IMR-90 (cell line): ENCODE data around the gene COL3A1. TPM values are rescaled to one million over a fixed set of nuclear protein-coding genes. Genes with fewer than 3 reads are reported as not detected.

Experiments
- ATAC-seq: fragments of 200-7000 bp; cut with Tn5 transposase; 2 replicates; pipeline ENCODE4 v1.9.1; 2020; ENCODE audit warnings: low read depth, mild to moderate bottlenecking, moderate library complexity
- BruUV-seq: library from RNA; stranded (reverse); fragments of 400-500 nt; replicated peaks from 2 replicates; lab custom pipeline; 2021; lab: Mats Ljungman, UMichigan
- CTCF ChIA-PET: fragments of 300-600 bp; formaldehyde crosslinking; extraction: SDS; loops from one replicate; lab custom pipeline; 2021; ENCODE audit warnings: antibody characterized with exemption; lab: Yijun Ruan, JAX
- POLR2A ChIA-PET: fragments of 300-600 bp; sonication (Branson Sonifier 250); formaldehyde crosslinking; loops from one replicate; lab custom pipeline; 2022; ENCODE audit warnings: antibody characterized with exemption; ENCODE audit not compliant: unreplicated experiment; lab: Charles Lee
- DNase-seq: peaks from one replicate; pipeline ENCODE4 v3.0.0; 2013
- H2AFZ ChIP-seq: replicated peaks from 2 replicates; pipeline ENCODE3; 2013; ENCODE audit warnings: low read length, mild to moderate bottlenecking; ENCODE audit not compliant: poor library complexity
- H2AK5ac ChIP-seq: 2 replicates; pipeline ENCODE4 v1.6.1; 2013; ENCODE audit warnings: low read depth, low read length, inconsistent platforms
- H2AK9ac ChIP-seq: replicated peaks from 2 replicates; pipeline ENCODE3; 2013; ENCODE audit warnings: mild to moderate bottlenecking, low read depth, low read length, moderate library complexity; ENCODE audit not compliant: poor library complexity
- H2BK120ac ChIP-seq: 2 replicates; pipeline ENCODE4 v1.6.1; 2013; ENCODE audit warnings: low read depth, low read length, inconsistent platforms
- H2BK15ac ChIP-seq: 3 replicates; pipeline ENCODE4 v1.6.1; 2013; ENCODE audit warnings: low read depth, low read length, inconsistent platforms
- H2BK20ac ChIP-seq: 2 replicates; pipeline ENCODE4 v1.6.1; 2013; ENCODE audit warnings: low read depth, mild to moderate bottlenecking, inconsistent platforms, low read length, moderate library complexity
- H2BK5ac ChIP-seq: 2 replicates; pipeline ENCODE4 v1.6.1; 2013; ENCODE audit warnings: mild to moderate bottlenecking, low read depth, low read length, inconsistent platforms; ENCODE audit not compliant: poor library complexity, severe bottlenecking
- H3K14ac ChIP-seq: replicated peaks from 2 replicates; pipeline ENCODE4 v1.6.1; 2013; ENCODE audit warnings: low read depth, low read length, inconsistent platforms
- H3K18ac ChIP-seq: 2 replicates; pipeline ENCODE4 v1.6.1; 2013; ENCODE audit warnings: low read depth, low read length, control low read depth
- H3K23ac ChIP-seq: 2 replicates; pipeline ENCODE4 v1.6.1; 2013; ENCODE audit warnings: low read depth, low read length, inconsistent platforms
- H3K27ac ChIP-seq: 2 replicates; pipeline ENCODE4 v1.5.1; 2013; ENCODE audit warnings: mild to moderate bottlenecking, control low read depth, low read length; ENCODE audit not compliant: insufficient read depth
- H3K27me3 ChIP-seq: 2 replicates; pipeline ENCODE4 v1.6.1; 2013; ENCODE audit warnings: low read length; ENCODE audit not compliant: control insufficient read depth, insufficient read depth
- H3K36me3 ChIP-seq: 2 replicates; pipeline ENCODE4 v1.6.1; 2013; ENCODE audit warnings: low read length, mixed read lengths; ENCODE audit not compliant: control insufficient read depth, insufficient read depth
- H3K4ac ChIP-seq: 2 replicates; pipeline ENCODE4 v1.6.1; 2013; ENCODE audit warnings: low read depth, low read length, inconsistent platforms
- H3K4me1 ChIP-seq: 2 replicates; pipeline ENCODE4 v1.6.1; 2013; ENCODE audit warnings: low read length, mixed read lengths; ENCODE audit not compliant: control insufficient read depth, insufficient read depth
- H3K4me2 ChIP-seq: 2 replicates; pipeline ENCODE4 v1.6.1; 2013; ENCODE audit warnings: low read depth, mild to moderate bottlenecking, control low read depth, low read length, moderate library complexity
- H3K4me3 ChIP-seq: 2 replicates; pipeline ENCODE4 v1.5.1; 2013; ENCODE audit warnings: low read depth, mild to moderate bottlenecking, control low read depth, low read length, moderate library complexity; ENCODE audit not compliant: insufficient read depth
- H3K56ac ChIP-seq: 2 replicates; pipeline ENCODE4 v1.6.1; 2013; ENCODE audit warnings: low read length, inconsistent platforms; ENCODE audit not compliant: insufficient read depth; ENCODE audit errors: extremely low read depth
- H3K79me1 ChIP-seq, 2 experiments: 2 replicates each; pipeline ENCODE4 v1.6.1; 2013; ENCODE audit warnings: low read length in 2 of 2, inconsistent platforms in 1 of 2, low read depth in 1 of 2
- H3K9ac ChIP-seq: 2 replicates; pipeline ENCODE4 v1.6.1; 2013; ENCODE audit warnings: low read depth, low read length, control low read depth
- H3K9me1 ChIP-seq: 2 replicates; pipeline ENCODE4 v1.6.1; 2013; ENCODE audit warnings: low read length, inconsistent platforms; ENCODE audit not compliant: insufficient read depth
- H3K9me3 ChIP-seq: 2 replicates; pipeline ENCODE4 v1.6.1; 2013; ENCODE audit warnings: low read length; ENCODE audit not compliant: control insufficient read depth, insufficient read depth
- H4K20me1 ChIP-seq: 2 replicates; pipeline ENCODE4 v1.6.1; 2013; ENCODE audit warnings: low read length, inconsistent platforms; ENCODE audit not compliant: insufficient read depth
- H4K5ac ChIP-seq: 2 replicates; pipeline ENCODE4 v1.6.1; 2013; ENCODE audit warnings: mild to moderate bottlenecking, low read depth, low read length, control low read depth
- H4K8ac ChIP-seq, 2 experiments: 2 replicates each; pipeline ENCODE4 v1.6.1; 2013; ENCODE audit warnings: low read depth in 2 of 2, low read length in 2 of 2, control low read depth in 1 of 2, inconsistent platforms in 1 of 2
- H4K91ac ChIP-seq: 2 replicates; pipeline ENCODE4 v1.6.1; 2013; ENCODE audit warnings: low read depth, low read length, inconsistent platforms; ENCODE audit not compliant: insufficient read depth
- CEBPB ChIP-seq: IDR thresholded peaks from 2 replicates; pipeline ENCODE4 v1.6.1; 2012; ENCODE audit warnings: low read depth, low read length, improper control_type of control experiment
- CHD1 ChIP-seq: IDR thresholded peaks from 2 replicates; pipeline ENCODE4 v1.6.1; 2012; ENCODE audit warnings: low read depth, low read length, improper control_type of control experiment
- WGBS, 2 experiments: methylation state at CpG; one replicate each; pipeline versions ENCODE4 v1.1.5 to v1.1.7; 2013; ENCODE audit warnings: missing lambda C conversion rate in 2 of 2; ENCODE audit not compliant: insufficient read length in 1 of 2; ENCODE audit errors: extremely low coverage in 2 of 2; 5-methylcytosine and 5-hydroxymethylcytosine counted together
- dilution Hi-C: fragments of 300-500 bp; cut with HindIII; formaldehyde crosslinking; loops from one replicate; pipeline ENCODE4 v1.14.3; 2018; ENCODE audit warnings: low sequenced_read_pairs; ENCODE audit not compliant: unreplicated experiment
- in situ Hi-C: fragments of 300-500 bp; cut with MboI; formaldehyde crosslinking; loops from 3 replicates; pipeline ENCODE4 v1.14.3; 2019; ENCODE audit warnings: low sequenced_read_pairs, inconsistent platforms, mixed read lengths
- intact Hi-C: fragments of 100-400 bp; cut with micrococcal nuclease; formaldehyde crosslinking; loops from 2 replicates; pipeline ENCODE4 v1.10.0; 2022
- polyA plus RNA-seq, 3 experiments: library from polyadenylated mRNA; depleted of rRNA; stranded (reverse); fragments of >200 nt; gene quantifications; 2 replicates each; pipeline ENCODE4 v1.2.3, GENCODE V29; 2012; ENCODE audit warnings: low replicate concordance in 1 of 3
- total RNA-seq: library from RNA; depleted of rRNA; stranded (reverse); fragments of >200 nt; gene quantifications from 2 replicates; pipeline ENCODE4 v1.2.3, GENCODE V29; 2012

Gene COL3A1
- total and polyA plus RNA-seq, 2 of the 4 experiments (the other 2 are of a cell fraction): 402 to 408 TPM

DNA sequence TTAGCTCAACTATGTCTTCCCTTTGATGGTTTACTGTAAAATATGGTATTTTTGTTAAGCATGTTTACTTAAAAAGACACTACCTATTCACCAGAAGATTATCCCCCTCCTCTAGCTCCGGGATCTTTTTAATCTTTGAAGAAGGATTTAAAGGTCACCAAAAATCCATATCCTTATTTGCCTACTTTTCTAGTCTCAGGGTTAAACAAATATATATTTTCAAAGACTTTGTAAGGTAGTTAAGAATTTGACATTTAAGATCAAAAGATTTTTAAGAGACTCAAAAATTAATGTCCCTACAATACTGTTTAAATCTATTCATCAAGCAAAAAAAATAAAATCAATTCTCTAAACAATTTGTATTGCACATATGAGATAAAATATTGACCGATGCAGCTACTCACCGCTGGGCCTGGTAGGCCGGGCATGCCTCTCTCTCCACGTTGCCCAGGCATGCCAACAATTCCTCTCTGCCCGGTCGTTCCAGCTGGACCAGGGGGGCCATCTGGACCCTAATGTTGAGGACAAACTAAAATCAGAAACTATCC, 76.1 kb downstream of the COL3A1 start:
- H3K36me3 ChIP-seq: peaks cover 51% of the 10 kb centered on the region
- no peak for ATAC-seq
- no TSS peak for BruUV-seq

More for the DNA sequence above, 76.1 kb downstream of the COL3A1 start:
- Histone ChIP-seq H3K4me3 (no peak overlapping the region), H3K4me2 (peak overlapping the region; percentile 49; the same call in 1 of the 2 replicates), H3K4me1 (peaks cover 7% of the 10 kb centered on the region), H4K91ac (peak overlapping the region; percentile 41; the same call in 1 of the 2 replicates), H2AFZ (no peak overlapping the region), H2BK20ac (peak overlapping the region; percentile 3; the same call in 1 of the 2 replicates), H4K5ac (peak overlapping the region; percentile 34), H2BK120ac (peak overlapping the region; percentile 41; the same call in 1 of the 2 replicates), H3K79me1 (peaks cover 29 to 48% of the 10 kb centered on the region in 2 experiments), H3K9ac (peak overlapping the region; percentile 23; the same call in 1 of the 2 replicates), H3K27me3 (no peaks in the 10 kb centered on the region), H2BK5ac (peak overlapping the region; percentile 84), H3K9me1 (peaks cover 7% of the 10 kb centered on the region; the same call in 1 of the 2 replicates), H2AK9ac (no peak overlapping the region), H3K4ac (peak overlapping the region; percentile 34), H3K56ac (no peak overlapping the region), H4K8ac (peak overlapping the region in 1 of 2 experiments; percentile 45; a peak in 1 of 4 replicates), H3K9me3 (no peaks in the 10 kb centered on the region), H3K27ac (peak overlapping the region; percentile 92), H2AK5ac (peak overlapping the region; percentile 56), H4K20me1 (no peaks in the 10 kb centered on the region), H2BK15ac (no peak overlapping the region), H3K23ac (no peak overlapping the region), H3K14ac (peak overlapping the region; percentile 17; the same call in 1 of the 2 replicates), H3K18ac (peak overlapping the region; percentile 60)
- dilution Hi-C loops (no loop called here), intact Hi-C loops (no loop called here), in situ Hi-C loops (no loop called here)
- TF ChIP-seq CEBPB (no peak), CHD1 (no peak)
- no peak for DNase-seq
- WGBS, 2 experiments: no CpG with 5 or more reads among the region's 7 CpGs
- POLR2A ChIA-PET: no interaction called here
- CTCF ChIA-PET: interaction anchor here (0.6 kb wide), 1 partner anchor 235 kb away, joined by 3 read pairs; no protein-coding TSS in a partner anchor
